ENCODE data around the gene MRPL55. TPM values are rescaled to one million over a fixed set of nuclear protein-coding genes. Genes with fewer than 3 reads are reported as not detected.

Gene MRPL55
- total RNA-seq, 1 donor, result 32.5 TPM

DNA sequence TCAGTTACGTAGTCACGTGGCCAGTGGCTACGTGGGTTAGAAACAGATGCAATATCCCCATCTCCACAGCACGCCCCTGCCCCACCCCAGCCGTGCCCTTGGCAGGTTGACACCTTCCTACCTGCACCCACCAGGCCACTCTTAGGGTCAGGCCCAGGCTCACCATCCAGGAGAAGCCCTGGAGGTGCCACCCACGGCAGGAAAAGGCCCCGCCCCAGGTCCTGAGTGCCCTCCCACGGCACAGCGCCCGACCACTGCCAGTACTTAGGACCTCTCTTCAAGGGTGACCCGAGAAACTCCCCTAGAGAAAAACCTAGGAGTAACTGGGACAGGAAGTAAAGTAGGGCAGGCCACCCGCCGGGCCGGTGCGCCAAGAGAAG lies 7.5 kb downstream of the MRPL55 start:
- no peak for DNase-seq (ENCODE audit: low read depth)
- no peak for TF ChIP-seq CTCF (IDR thresholded peaks at IDR 0.05; ENCODE audit: insufficient read depth, low read length)

GRCh38 chr1:228100822-228101613 lies 8.1 kb downstream of the MRPL55 start:
- DNase-seq (ENCODE audit: low read depth), result no peak
- no peak overlapping the region for H3K4me3 ChIP-seq (ENCODE audit: low read depth, low read length)
- no peak for TF ChIP-seq CTCF (IDR thresholded peaks at IDR 0.05; ENCODE audit: insufficient read depth, low read length)

More for the DNA sequence above, 7.5 kb downstream of the MRPL55 start:
- peak overlapping the region; percentile 91 for H3K4me3 ChIP-seq (ENCODE audit: low read depth, low read length)

GRCh38 chr1:228099331-228099732 lies 9.8 kb downstream of the MRPL55 start:
- no peak for TF ChIP-seq CTCF (IDR thresholded peaks at IDR 0.05; ENCODE audit: insufficient read depth, low read length)
- H3K4me3 ChIP-seq (ENCODE audit: low read depth, low read length), result no peak overlapping the region
- no peak for DNase-seq (ENCODE audit: low read depth)

- H3K4me3 ChIP-seq (ENCODE audit: low read depth, low read length), result no peak overlapping the region
- no peak for TF ChIP-seq CTCF (IDR thresholded peaks at IDR 0.05; ENCODE audit: insufficient read depth, low read length)
- no peak for DNase-seq (ENCODE audit: low read depth)
Observed at GRCh38 chr1:228098323-228098931, 10.7 kb downstream of the MRPL55 start.

- TF ChIP-seq CTCF (IDR thresholded peaks at IDR 0.05; ENCODE audit: insufficient read depth, low read length), result no peak
- no peak overlapping the region for H3K4me3 ChIP-seq (ENCODE audit: low read depth, low read length)
- DNase-seq (ENCODE audit: low read depth), result no peak
Observed at GRCh38 chr1:228097333-228098081, 11.6 kb downstream of the MRPL55 start.

DNA sequence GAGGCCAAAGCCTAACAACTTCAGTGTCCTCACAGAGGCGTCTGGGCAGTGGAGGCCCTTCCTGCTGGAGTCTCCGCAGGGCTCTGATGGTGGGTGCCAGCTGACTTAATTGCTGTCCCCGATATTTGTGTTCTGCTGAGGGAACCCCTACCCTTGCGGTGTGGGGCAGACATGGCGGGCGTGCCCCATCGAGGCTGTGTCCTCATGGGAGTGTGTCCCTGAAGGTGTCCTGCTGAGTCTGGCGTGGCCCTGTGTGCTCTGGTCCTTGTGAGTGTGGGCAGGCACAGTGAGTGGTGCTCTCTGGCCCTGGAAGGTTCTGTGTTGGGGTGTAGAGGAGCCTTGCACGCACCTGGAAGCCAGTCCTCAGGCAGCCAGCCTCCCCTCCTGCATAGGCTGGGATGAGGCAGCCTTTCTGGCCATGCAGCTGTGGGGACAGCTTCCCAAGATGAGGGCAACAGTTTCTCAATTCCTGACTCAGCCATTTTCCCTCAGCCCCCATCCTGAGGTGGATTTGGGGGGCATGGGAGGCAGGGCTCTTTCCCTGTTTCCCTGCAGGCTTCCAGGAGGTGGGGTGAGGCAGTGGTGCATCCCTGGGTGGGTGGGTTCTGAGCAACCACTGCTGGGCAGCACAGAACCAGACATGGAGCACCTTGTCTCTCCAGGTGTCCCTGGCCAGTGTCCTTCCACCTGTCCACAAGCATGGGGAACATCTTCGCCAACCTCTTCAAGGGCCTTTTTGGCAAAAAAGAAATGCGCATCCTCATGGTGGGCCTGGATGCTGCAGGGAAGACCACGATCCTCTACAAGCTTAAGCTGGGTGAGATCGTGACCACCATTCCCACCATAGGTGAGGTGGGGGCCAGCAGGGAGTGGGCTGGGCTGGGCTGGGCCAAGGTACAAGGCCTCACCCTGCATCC lies 12.4 kb downstream of the MRPL55 start:
- DNase-seq (ENCODE audit: low read depth), result no peak
- H3K4me3 ChIP-seq (ENCODE audit: low read depth, low read length), result no peak overlapping the region
- no peak for TF ChIP-seq CTCF (IDR thresholded peaks at IDR 0.05; ENCODE audit: insufficient read depth, low read length)

Data from fibroblast of the aortic adventitia (primary cell).